Neural crest cell (in vitro differentiated cells): Measurements from ENCODE around the gene CEP128. TPM values are rescaled to one million over a fixed set of nuclear protein-coding genes. Genes with fewer than 3 reads are reported as not detected.

ENCODE experiments used
- DNase-seq: peaks from one replicate; pipeline ENCODE4 v3.0.0; 2021; ENCODE audit warnings: low read depth, mixed read lengths, low spot score
- H3K27ac Mint-ChIP-seq: one replicate; pipeline ENCODE4 v1.8.0; 2021; ENCODE audit warnings: mild to moderate bottlenecking, mixed read lengths; ENCODE audit not compliant: unreplicated experiment
- H3K27me3 Mint-ChIP-seq: 2 replicates; pipeline ENCODE4 v1.8.0; 2021; ENCODE audit warnings: low read depth, mild to moderate bottlenecking, mixed read lengths
- H3K36me3 Mint-ChIP-seq: 2 replicates; pipeline ENCODE4 v1.8.0; 2021; ENCODE audit warnings: low read depth, mild to moderate bottlenecking, mixed read lengths
- H3K4me1 Mint-ChIP-seq: 2 replicates; pipeline ENCODE4 v1.8.0; 2021; ENCODE audit warnings: mixed read lengths
- H3K4me3 Mint-ChIP-seq: one replicate; pipeline ENCODE4 v1.8.0; 2021; ENCODE audit warnings: mild to moderate bottlenecking, mixed read lengths
- H3K9me3 Mint-ChIP-seq: 2 replicates; pipeline ENCODE4 v1.8.0; 2021; ENCODE audit warnings: mixed read lengths
- CTCF ChIP-seq: fragments of 200-600 bp; sonication (generic); conservative IDR thresholded peaks from 2 replicates; pipeline ENCODE4 v1.5.0; 2021; ENCODE audit warnings: antibody characterized with exemption, mild to moderate bottlenecking
- total RNA-seq: library from RNA; stranded (reverse); gene quantifications from 2 replicates; pipeline ENCODE4 v1.2.1, GENCODE V29; 2021

Gene CEP128
- total RNA-seq, 1 donor from 2014 or later = 25.8 TPM

GRCh38 chr14:80787876-80788275 lies 153.7 kb downstream of the CEP128 start:
- DNase-seq = no peak
- peaks cover 8% of the 10 kb centered on the region for H3K36me3 Mint-ChIP-seq
- H3K4me3 Mint-ChIP-seq = no peak overlapping the region
- H3K4me1 Mint-ChIP-seq = peaks cover 6% of the 10 kb centered on the region
- no peak for TF ChIP-seq CTCF
- no peaks in the 10 kb centered on the region for H3K27me3 Mint-ChIP-seq
- no peaks in the 10 kb centered on the region for H3K9me3 Mint-ChIP-seq
- no peak overlapping the region for H3K27ac Mint-ChIP-seq

GRCh38 chr14:80784820-80785219 lies 156.7 kb downstream of the CEP128 start:
- no peak overlapping the region for H3K4me3 Mint-ChIP-seq
- peaks cover 5% of the 10 kb centered on the region for H3K36me3 Mint-ChIP-seq
- H3K4me1 Mint-ChIP-seq = peaks cover 6% of the 10 kb centered on the region
- no peaks in the 10 kb centered on the region for H3K9me3 Mint-ChIP-seq
- H3K27ac Mint-ChIP-seq = no peak overlapping the region
- no peaks in the 10 kb centered on the region for H3K27me3 Mint-ChIP-seq
- DNase-seq = no peak
- TF ChIP-seq CTCF = no peak

GRCh38 chr14:80781972-80782367 lies 159.6 kb downstream of the CEP128 start:
- Mint-ChIP-seq H3K36me3 (peaks cover 5% of the 10 kb centered on the region), H3K27ac (no peak overlapping the region), H3K4me1 (no peaks in the 10 kb centered on the region), H3K4me3 (no peak overlapping the region), H3K27me3 (no peaks in the 10 kb centered on the region), H3K9me3 (no peaks in the 10 kb centered on the region)
- no peak for TF ChIP-seq CTCF
- no peak for DNase-seq

- TF ChIP-seq CTCF = no peak
- H3K4me1 Mint-ChIP-seq = no peaks in the 10 kb centered on the region
- no peak overlapping the region for H3K4me3 Mint-ChIP-seq
- no peak overlapping the region for H3K27ac Mint-ChIP-seq
- DNase-seq = no peak
- H3K27me3 Mint-ChIP-seq = no peaks in the 10 kb centered on the region
- peaks cover 5% of the 10 kb centered on the region for H3K36me3 Mint-ChIP-seq
- H3K9me3 Mint-ChIP-seq = no peaks in the 10 kb centered on the region
These were observed 161.0 kb downstream of the CEP128 start for GRCh38 chr14:80780500-80780899.

- no peaks in the 10 kb centered on the region for H3K4me1 Mint-ChIP-seq
- peaks cover 4% of the 10 kb centered on the region for H3K36me3 Mint-ChIP-seq
- no peak for TF ChIP-seq CTCF
- no peak for DNase-seq
- H3K4me3 Mint-ChIP-seq = no peak overlapping the region
- H3K27me3 Mint-ChIP-seq = no peaks in the 10 kb centered on the region
- no peaks in the 10 kb centered on the region for H3K9me3 Mint-ChIP-seq
- H3K27ac Mint-ChIP-seq = no peak overlapping the region
These were observed 164.9 kb downstream of the CEP128 start for GRCh38 chr14:80776657-80777056.

GRCh38 chr14:80776186-80776585 lies 165.4 kb downstream of the CEP128 start:
- H3K27me3 Mint-ChIP-seq = no peaks in the 10 kb centered on the region
- H3K4me3 Mint-ChIP-seq = no peak overlapping the region
- no peak for TF ChIP-seq CTCF
- no peak for DNase-seq
- H3K9me3 Mint-ChIP-seq = no peaks in the 10 kb centered on the region
- peaks cover 4% of the 10 kb centered on the region for H3K36me3 Mint-ChIP-seq
- H3K27ac Mint-ChIP-seq = no peak overlapping the region
- H3K4me1 Mint-ChIP-seq = no peaks in the 10 kb centered on the region
